CD14-positive monocyte (primary cell): ENCODE measurements around the gene SLC2A9. TPM values are rescaled to one million over a fixed set of nuclear protein-coding genes. Genes with fewer than 3 reads are reported as not detected.

Experiments used
- DNase-seq, 3 donors: peaks; one replicate each; pipeline ENCODE4 v3.0.0-alpha.2; 2011 to 2022
- H2AFZ ChIP-seq: 2 replicates; pipeline ENCODE4 v1.6.0; 2012; ENCODE audit warnings: mild to moderate bottlenecking, low read depth, low read length, inconsistent platforms; ENCODE audit not compliant: insufficient read depth, poor library complexity, severe bottlenecking
- H3K27ac ChIP-seq, 2 donors: 1 replicate in 1 of 2; 2 replicates in 1 of 2; pipeline ENCODE4 v1.5.1; 2012 to 2013; ENCODE audit warnings: low read length in 2 of 2, control low read depth in 1 of 2, inconsistent platforms in 1 of 2, low read depth in 1 of 2, mild to moderate bottlenecking in 1 of 2
- H3K27me3 ChIP-seq, 2 donors: one replicate each; pipeline versions ENCODE4 v1.6.0 to v1.6.1; 2011 to 2013; ENCODE audit warnings: low read length in 2 of 2; ENCODE audit not compliant: control insufficient read depth in 2 of 2, insufficient read depth in 2 of 2
- H3K36me3 ChIP-seq, 2 donors: replicated peaks in 1 of 2; 1 replicate in 1 of 2; 2 replicates in 1 of 2; pipeline versions ENCODE4 v1.5.1 to v1.6.1; 2012 to 2013; ENCODE audit warnings: low read length in 2 of 2, control low read depth in 1 of 2, inconsistent platforms in 1 of 2, mild to moderate bottlenecking in 1 of 2; ENCODE audit not compliant: insufficient read depth in 2 of 2, control insufficient read depth in 1 of 2
- H3K4me1 ChIP-seq, 2 donors: 1 replicate in 1 of 2; 2 replicates in 1 of 2; pipeline versions ENCODE4 v1.5.1 to v1.6.1; 2012 to 2013; ENCODE audit warnings: low read length in 2 of 2, control low read depth in 1 of 2, inconsistent platforms in 1 of 2, mild to moderate bottlenecking in 1 of 2, moderate library complexity in 1 of 2; ENCODE audit not compliant: insufficient read depth in 2 of 2, control insufficient read depth in 1 of 2
- H3K4me2 ChIP-seq: replicated peaks from 2 replicates; pipeline ENCODE3; 2012; ENCODE audit warnings: low read length, moderate library complexity, mild to moderate bottlenecking; ENCODE audit not compliant: poor library complexity, severe bottlenecking; ENCODE audit errors: extremely low read depth
- H3K4me3 ChIP-seq, 3 experiments: fragments of 200-600 bp in 1 of 3; sonication (generic) in 1 of 3; replicated peaks in 1 of 3; 1 replicate in 2 of 3; 2 replicates in 1 of 3; pipeline ENCODE4 v1.5.1; 2011 to 2013; ENCODE audit warnings: low read length in 3 of 3, mild to moderate bottlenecking in 3 of 3, control low read depth in 2 of 3, low read depth in 2 of 3, inconsistent platforms in 1 of 3, moderate library complexity in 1 of 3
- H3K79me2 ChIP-seq: 2 replicates; pipeline ENCODE4 v1.6.0; 2012; ENCODE audit warnings: mild to moderate bottlenecking, control low read depth, inconsistent platforms, low read length, moderate library complexity; ENCODE audit not compliant: insufficient read depth
- H3K9ac ChIP-seq: 2 replicates; pipeline ENCODE4 v1.6.0; 2017; ENCODE audit warnings: low read length, mild to moderate bottlenecking; ENCODE audit not compliant: insufficient read depth, poor library complexity, severe bottlenecking
- H3K9me3 ChIP-seq, 2 donors: replicated peaks in 1 of 2; 1 replicate in 1 of 2; 2 replicates in 1 of 2; pipeline versions ENCODE4 v1.5.1 to v1.6.1; 2012 to 2013; ENCODE audit warnings: low read length in 2 of 2, control low read depth in 1 of 2; ENCODE audit not compliant: control insufficient read depth in 1 of 2, insufficient read depth in 1 of 2
- H4K20me1 ChIP-seq: 2 replicates; pipeline ENCODE4 v1.6.0; 2012; ENCODE audit warnings: mild to moderate bottlenecking, low read length, control low read depth, moderate library complexity; ENCODE audit not compliant: insufficient read depth
- H3K27ac Mint-ChIP-seq, 7 donors: one replicate each; pipeline ENCODE4 v1.8.0; 2020; ENCODE audit warnings: mild to moderate bottlenecking in 7 of 7, mixed read lengths in 7 of 7, moderate library complexity in 6 of 7, inconsistent platforms in 2 of 7
- H3K27me3 Mint-ChIP-seq, 3 donors: one replicate each; pipeline ENCODE4 v1.8.0; 2021 to 2022; ENCODE audit warnings: low read depth in 3 of 3, mild to moderate bottlenecking in 3 of 3, mixed read lengths in 3 of 3, moderate library complexity in 3 of 3, inconsistent platforms in 1 of 3
- H3K36me3 Mint-ChIP-seq, 2 donors: one replicate each; pipeline ENCODE4 v1.8.0; 2020; ENCODE audit warnings: mixed read lengths in 2 of 2, inconsistent platforms in 1 of 2, mild to moderate bottlenecking in 1 of 2
- H3K4me1 Mint-ChIP-seq: one replicate; pipeline ENCODE4 v1.8.0; 2020; ENCODE audit warnings: mild to moderate bottlenecking, mixed read lengths
- H3K4me3 Mint-ChIP-seq, 2 donors: one replicate each; pipeline ENCODE4 v1.8.0; 2020; ENCODE audit warnings: mild to moderate bottlenecking in 2 of 2, mixed read lengths in 2 of 2, moderate library complexity in 1 of 2
- H3K9me3 Mint-ChIP-seq, 7 donors: one replicate each; pipeline ENCODE4 v1.8.0; 2020 to 2022; ENCODE audit warnings: mixed read lengths in 7 of 7, mild to moderate bottlenecking in 6 of 7, moderate library complexity in 6 of 7, inconsistent platforms in 2 of 7
- CTCF ChIP-seq: fragments of 200-600 bp; IDR thresholded peaks from one replicate; pipeline ENCODE4 v1.8.0; 2022; ENCODE audit warnings: antibody characterized with exemption, mild to moderate bottlenecking
- WGBS: methylation state at CpG from one replicate; pipeline ENCODE4 v1.1.5; 2013; ENCODE audit warnings: missing lambda C conversion rate; ENCODE audit not compliant: insufficient coverage; 5-methylcytosine and 5-hydroxymethylcytosine counted together
- intact Hi-C, 2 donors: fragments of 100-400 bp; cut with micrococcal nuclease; formaldehyde crosslinking; loops; one replicate each; pipeline versions ENCODE4 v1.15.0 to v1.15.1; 2023
- polyA plus RNA-seq, 3 donors: library from polyadenylated mRNA; depleted of rRNA in 1 of 3; unstranded in 2 of 3; stranded (reverse) in 1 of 3; fragments of 300-500 nt in 2 of 3; fragments of >200 nt in 1 of 3; fragmentation: Illumina TruSeq in 2 of 3; gene quantifications; 1 replicate in 2 of 3; 2 replicates in 1 of 3; pipeline ENCODE4 v1.2.3, GENCODE V29; 2012 to 2021

The SLC2A9 gene
- polyA plus RNA-seq, 3 donors: 27.3 to 38.6 (median 34.7) TPM

- Mint-ChIP-seq H3K27me3 (peaks cover 0 to 3% (median 2%) of the 10 kb centered on the region in 3 donors), H3K9me3 (no peaks in the 10 kb centered on the region), H3K27ac (peak overlapping the region; percentile 87 to 98 (median 97)), H3K36me3 (peaks cover 4 to 8% of the 10 kb centered on the region in 2 donors), H3K4me3 (peak overlapping the region in 1 of 2 donors; percentile 42), H3K4me1 (peaks cover 81% of the 10 kb centered on the region)
- TF ChIP-seq CTCF: no peak
- WGBS: 68% methylated on average over 6 of the region's 14 CpGs
- peak overlapping the region; percentile 95 for H3K27ac ChIP-seq
- H3K9ac ChIP-seq: no peak overlapping the region
- no peaks in the 10 kb centered on the region for H3K27me3 ChIP-seq
- H3K4me1 ChIP-seq: peaks cover 72 to 79% of the 10 kb centered on the region in 2 donors
- intact Hi-C loops: loop anchor here (5.0 kb wide), 1 partner anchor 95 kb away; the partner anchor contains the start of gene WDR1 (in 2 of the 2)
- peak overlapping the region; percentile 81 for H3K4me2 ChIP-seq
- H4K20me1 ChIP-seq: peaks cover 6% of the 10 kb centered on the region
- peak overlapping the region in 1 of 3 experiments; percentile 74 for H3K4me3 ChIP-seq
- H3K36me3 ChIP-seq: peaks cover 1 to 5% of the 10 kb centered on the region in 2 donors
- H2AFZ ChIP-seq: peak overlapping the region; percentile 5
- peaks cover 36% of the 10 kb centered on the region for H3K79me2 ChIP-seq
- DNase-seq: peak in 1 of 3 donors; percentile 13
- H3K9me3 ChIP-seq: no peaks in the 10 kb centered on the region
These were observed 1.2 kb upstream of the SLC2A9 start for GRCh38 chr4:10022346-10023049.

GRCh38 chr4:10021653-10022023, 341 bp upstream of the SLC2A9 start:
- intact Hi-C loops: loop anchor here (5.0 kb wide), 1 partner anchor 96 kb away; the partner anchor contains the start of gene WDR1 (in 2 of the 2)
- peak overlapping the region; percentile 95 for H3K27ac ChIP-seq
- H3K27me3 ChIP-seq: no peaks in the 10 kb centered on the region
- H3K9me3 ChIP-seq: no peaks in the 10 kb centered on the region
- peak overlapping the region; percentile 81 for H3K4me2 ChIP-seq
- Mint-ChIP-seq H3K27ac (peak overlapping the region; percentile 87 to 99 (median 97)), H3K36me3 (peaks cover 11 to 17% of the 10 kb centered on the region in 2 donors), H3K27me3 (peaks cover 0 to 2% (median 0%) of the 10 kb centered on the region in 3 donors), H3K4me3 (peak overlapping the region; percentile 71 to 93), H3K4me1 (peaks cover 84% of the 10 kb centered on the region), H3K9me3 (no peaks in the 10 kb centered on the region)
- no CpG with 5 or more reads among the region's 5 CpGs for WGBS
- peaks cover 45% of the 10 kb centered on the region for H3K79me2 ChIP-seq
- peak overlapping the region in 2 of 3 experiments; percentile 42 to 74 for H3K4me3 ChIP-seq
- no peak for TF ChIP-seq CTCF
- DNase-seq: peak in 2 of 3 donors; percentile 21 to 43
- peak overlapping the region; percentile 81 for H2AFZ ChIP-seq
- peaks cover 13% of the 10 kb centered on the region for H4K20me1 ChIP-seq
- peaks cover 72 to 79% of the 10 kb centered on the region in 2 donors for H3K4me1 ChIP-seq
- H3K36me3 ChIP-seq: peaks cover 9 to 13% of the 10 kb centered on the region in 2 donors
- no peak overlapping the region for H3K9ac ChIP-seq
